Stimulated activated CD4-positive, alpha-beta T cell treated with anti-CD3 and anti-CD28 coated beads, Interleukin-12 subunit alpha, Interleukin-12 subunit beta, amount 100 ng/mL, for 4 hours (primary cell): ENCODE data around the gene TEX13D.
"Not testable (repeated sequence)": the region's sequence is repeated elsewhere in the genome, so short reads cannot be mapped to it uniquely, and the experiment has no call there.

Experiments used
- DNase-seq: peaks from one replicate; pipeline ENCODE4 v3.0.0-alpha.2; 2020

TEX13D gene

DNA sequence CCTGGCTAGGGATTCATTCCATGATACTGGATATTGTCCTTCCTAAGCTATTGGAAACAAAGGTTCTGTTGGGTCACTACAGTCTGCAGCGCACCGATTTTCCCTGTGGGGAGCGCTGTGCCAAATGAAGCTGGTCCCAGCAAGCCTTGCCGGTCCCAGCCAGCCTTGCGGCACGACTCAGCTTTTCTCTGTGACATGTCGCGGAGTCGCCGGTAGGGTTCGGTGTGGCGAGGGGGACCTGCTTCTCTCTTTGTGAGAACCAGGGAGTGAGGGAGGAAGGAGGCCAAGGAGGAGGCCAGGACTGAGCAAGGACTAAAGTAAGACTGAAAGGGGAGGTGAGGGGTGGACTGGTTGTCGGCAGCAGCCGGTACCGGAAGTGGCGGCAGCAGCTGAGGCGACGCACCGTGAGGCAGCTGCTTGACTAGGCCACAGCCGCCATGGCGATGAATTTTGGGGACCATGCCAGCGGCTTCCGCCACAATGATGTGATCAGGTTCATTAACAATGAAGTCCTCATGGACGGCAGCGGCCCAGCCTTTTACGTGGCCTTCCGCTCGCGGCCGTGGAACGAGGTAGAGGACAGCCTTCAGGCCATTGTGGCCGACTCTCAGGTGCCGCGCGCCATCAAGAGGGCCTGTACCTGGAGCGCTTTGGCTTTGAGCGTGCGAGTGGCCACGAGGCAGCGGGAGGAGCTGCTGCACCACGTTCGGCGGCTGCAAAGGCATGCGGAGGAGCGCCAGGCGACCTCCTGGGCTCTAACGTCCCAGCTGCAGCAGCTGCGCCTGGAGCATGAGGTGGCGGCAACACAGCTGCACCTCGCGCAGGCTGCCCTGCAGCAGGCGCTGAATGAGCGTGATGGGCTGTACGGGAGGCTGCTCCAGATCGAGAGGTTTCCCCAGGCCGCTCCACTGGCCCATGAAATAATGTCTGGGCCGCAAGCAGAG, at the start of gene TEX13D:
TEX13D (plus strand) TSS at position 180 of the 944 bp plus-strand sequence; CDS start at position 438, 258 bp downstream.
- DNase-seq = no peak

GRCh38 chrX:124289443-124289842, 43.0 kb upstream of the TEX13D start:
- no peak for DNase-seq

DNA sequence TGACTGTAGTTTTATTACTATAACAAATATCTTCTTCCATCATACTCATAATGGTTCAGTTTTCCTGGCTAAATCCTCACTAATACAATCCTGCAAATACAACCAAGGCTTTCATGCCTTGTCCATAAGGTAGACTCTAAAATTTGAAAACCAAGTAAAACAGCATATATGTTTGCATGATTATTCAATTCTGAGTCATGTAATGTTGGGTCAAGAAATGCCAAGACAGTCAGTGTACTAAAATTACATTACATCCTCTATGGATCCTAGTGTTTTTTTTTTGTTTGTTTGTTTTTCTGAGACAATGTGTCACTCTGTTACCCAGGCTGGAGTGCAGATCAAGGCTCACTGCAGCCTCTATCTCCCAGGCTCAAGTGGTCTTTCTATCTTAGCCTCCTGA, 38.6 kb upstream of the TEX13D start:
- no peak for DNase-seq

- not testable (repeated sequence) for DNase-seq
Measured at GRCh38 chrX:124299323-124299722, 33.1 kb upstream of the TEX13D start.

- no peak for DNase-seq
Measured at GRCh38 chrX:124300405-124300804, 32.1 kb upstream of the TEX13D start.

DNA sequence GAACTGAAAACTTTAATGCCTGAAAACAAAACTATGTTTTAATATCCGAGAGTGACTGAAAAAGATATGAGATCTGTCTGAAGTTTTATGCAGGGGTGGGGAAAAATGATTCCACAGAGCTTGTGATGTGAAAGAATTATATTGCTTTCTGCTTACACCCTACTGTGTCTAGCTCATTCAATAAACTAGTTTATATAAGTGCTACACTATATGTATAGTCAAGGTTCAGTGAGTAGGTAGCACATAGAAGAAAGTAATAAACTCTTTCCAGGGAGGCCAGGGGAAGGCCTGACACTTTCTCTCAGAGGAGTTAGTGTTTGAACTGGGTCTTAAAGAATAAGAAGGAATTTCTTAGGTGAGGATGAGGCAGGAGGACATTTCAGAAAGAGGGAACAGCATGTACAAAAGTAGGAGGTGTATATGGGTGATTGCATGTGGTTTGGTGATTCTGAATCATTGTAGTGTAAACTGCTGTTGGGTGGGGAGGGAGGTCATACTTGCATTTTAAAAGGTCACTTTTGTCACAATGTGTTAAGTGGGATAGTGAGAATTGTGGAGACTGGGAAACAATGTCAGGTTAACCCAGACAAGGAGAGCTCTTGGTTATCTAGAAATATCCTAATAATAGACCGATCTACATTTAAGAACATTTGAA, 25.1 kb upstream of the TEX13D start:
- DNase-seq = no peak

- DNase-seq = no peak
Measured at GRCh38 chrX:124325732-124326131, 6.7 kb upstream of the TEX13D start.

DNA sequence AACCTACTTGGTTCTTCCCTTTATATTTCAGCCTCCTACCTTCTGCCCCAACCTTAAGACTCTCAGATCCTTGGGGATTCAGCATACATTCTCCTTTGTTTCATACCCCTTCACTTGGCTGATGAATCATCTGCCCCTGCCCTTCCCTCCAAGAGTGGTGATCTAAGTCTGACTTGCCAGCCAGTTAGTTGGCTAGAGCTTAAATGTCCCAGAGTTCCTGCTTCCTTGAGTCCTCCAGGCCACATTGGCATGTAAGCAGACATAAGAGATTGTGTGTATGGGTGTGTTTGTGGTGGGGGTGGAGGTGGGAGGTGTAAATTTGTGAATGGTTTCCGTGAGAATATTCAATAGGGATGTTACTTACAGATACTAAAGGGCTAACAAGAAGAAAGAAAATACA, 3.7 kb upstream of the TEX13D start:
- no peak for DNase-seq

GRCh38 chrX:124333862-124334261, 1.4 kb downstream of the TEX13D start:
- DNase-seq = no peak

- not testable (repeated sequence) for DNase-seq
Measured at GRCh38 chrX:124334555-124334954, 2.1 kb downstream of the TEX13D start.

GRCh38 chrX:124335598-124335997, 3.1 kb downstream of the TEX13D start:
- DNase-seq = no peak

- DNase-seq = no peak
Measured at GRCh38 chrX:124337916-124338315, 5.5 kb downstream of the TEX13D start.

- DNase-seq = no peak
Measured at GRCh38 chrX:124338733-124339514, 6.5 kb downstream of the TEX13D start.

- no peak for DNase-seq
Measured at GRCh38 chrX:124341396-124342132, 9.1 kb downstream of the TEX13D start.

GRCh38 chrX:124342174-124342867, 9.9 kb downstream of the TEX13D start:
- DNase-seq = no peak

- no peak for DNase-seq
Measured at GRCh38 chrX:124343016-124343415, 10.6 kb downstream of the TEX13D start.

- DNase-seq = no peak
Measured at GRCh38 chrX:124344246-124344645, 11.8 kb downstream of the TEX13D start.

DNA sequence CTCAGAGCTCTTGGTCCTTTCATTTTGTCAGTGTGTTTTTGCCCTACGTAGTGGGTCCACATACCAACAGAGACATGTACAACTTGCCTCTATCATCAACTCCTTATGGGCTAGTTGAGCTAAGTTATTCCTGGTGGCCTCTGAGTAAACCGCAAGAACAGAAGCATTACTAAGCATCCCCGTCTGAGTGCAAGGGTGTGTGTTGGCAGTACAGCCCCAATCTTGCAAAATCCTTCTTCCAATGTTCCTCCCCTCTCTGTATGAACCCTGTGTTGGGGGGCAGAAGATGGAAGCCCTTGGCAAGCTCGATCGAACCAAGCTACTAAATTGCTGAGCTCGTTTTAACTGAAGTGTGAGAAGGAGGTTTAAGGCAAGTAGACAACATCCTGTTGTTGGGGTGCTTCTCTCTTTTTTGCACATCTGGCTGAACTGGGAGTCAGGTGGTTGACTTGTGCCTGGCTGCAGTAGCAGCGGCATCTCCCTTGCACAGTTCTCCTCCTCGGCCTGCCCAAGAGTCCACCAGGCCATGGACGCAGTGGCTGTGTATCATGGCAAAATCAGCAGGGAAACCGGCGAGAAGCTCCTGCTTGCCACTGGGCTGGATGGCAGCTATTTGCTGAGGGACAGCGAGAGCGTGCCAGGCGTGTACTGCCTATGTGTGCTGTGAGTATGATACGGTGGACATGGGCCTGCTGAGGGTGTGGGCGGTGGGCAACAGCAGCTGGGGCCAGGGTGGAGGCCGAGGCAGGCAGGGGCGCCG, 13.8 kb downstream of the TEX13D start, which contains the start of gene SH2D1A:
SH2D1A (plus strand) TSS at position 447 of the 760 bp plus-strand sequence; CDS start at position 527, 80 bp downstream.
- DNase-seq = no peak

- no peak for DNase-seq
Measured at GRCh38 chrX:124346877-124347241, 14.4 kb downstream of the TEX13D start.

- peak; percentile 18 for DNase-seq
Measured at GRCh38 chrX:124347242-124347641, 14.8 kb downstream of the TEX13D start.

DNA sequence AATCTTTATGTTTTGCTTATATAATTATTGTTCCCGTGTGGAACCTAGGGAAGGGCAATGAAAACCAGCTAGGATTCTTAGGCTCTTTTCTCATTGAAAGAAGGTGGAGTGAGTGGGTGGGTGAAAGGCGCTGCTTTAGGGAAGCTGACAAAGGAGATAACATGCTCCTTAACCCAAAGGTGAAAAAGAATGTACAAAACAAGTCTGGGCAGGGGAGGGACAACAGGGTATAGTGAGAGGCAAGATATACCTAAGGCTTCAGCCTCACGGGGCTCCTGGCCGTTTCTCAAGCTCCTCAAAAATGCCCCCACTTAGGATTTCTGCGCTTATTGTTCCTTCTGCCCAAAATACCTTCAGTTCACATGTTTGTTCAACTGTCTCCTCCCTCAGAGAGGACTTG, 15.7 kb downstream of the TEX13D start:
- DNase-seq = no peak
